Cardiac fibroblast (primary cell): Measurements from ENCODE around the gene PRKG1.
"Not testable (repeated sequence)": the region's sequence is repeated elsewhere in the genome, so short reads cannot be mapped to it uniquely, and the experiment has no call there.

Experiments used
- DNase-seq, 2 donors: peaks; one replicate each; pipeline versions ENCODE4 v3.0.0 to v3.0.0-alpha.2; 2010; ENCODE audit warnings: low read depth in 2 of 2
- H3K4me3 ChIP-seq, 2 donors: replicated peaks in 1 of 2; 1 replicate in 1 of 2; 2 replicates in 1 of 2; pipeline ENCODE4 v1.5.1; 2011; ENCODE audit warnings: low read depth in 2 of 2, low read length in 2 of 2, mild to moderate bottlenecking in 2 of 2, moderate library complexity in 1 of 2
- TF ChIP-seq, protein P1 (sequence below): IDR thresholded peaks from one replicate; pipeline ENCODE4 v1.5.1; 2011; ENCODE audit warnings: low read depth, mild to moderate bottlenecking, low read length, inconsistent platforms

PRKG1 gene

DNA sequence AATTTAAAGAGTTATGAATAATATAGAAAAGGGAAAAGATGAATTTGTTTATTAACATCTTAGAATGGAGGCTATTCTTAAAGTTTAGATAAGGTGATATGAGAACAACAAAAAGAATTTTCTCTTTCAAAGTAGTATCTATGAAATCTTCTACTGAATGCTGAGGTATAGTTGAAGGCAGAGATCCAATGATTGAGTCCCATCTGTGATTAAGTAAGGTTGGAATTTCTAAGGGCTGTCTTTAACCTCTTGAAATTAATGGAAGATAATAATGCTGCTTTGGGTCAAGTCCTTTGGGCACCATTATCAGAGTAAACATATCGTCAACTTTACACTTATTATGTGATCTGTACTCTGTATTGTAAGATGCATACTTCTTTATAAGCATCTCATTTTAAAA is 307.9 kb downstream of the PRKG1 start:
- DNase-seq: peak in 1 of 2 donors; percentile 22
- TF ChIP-seq, protein P1, sequence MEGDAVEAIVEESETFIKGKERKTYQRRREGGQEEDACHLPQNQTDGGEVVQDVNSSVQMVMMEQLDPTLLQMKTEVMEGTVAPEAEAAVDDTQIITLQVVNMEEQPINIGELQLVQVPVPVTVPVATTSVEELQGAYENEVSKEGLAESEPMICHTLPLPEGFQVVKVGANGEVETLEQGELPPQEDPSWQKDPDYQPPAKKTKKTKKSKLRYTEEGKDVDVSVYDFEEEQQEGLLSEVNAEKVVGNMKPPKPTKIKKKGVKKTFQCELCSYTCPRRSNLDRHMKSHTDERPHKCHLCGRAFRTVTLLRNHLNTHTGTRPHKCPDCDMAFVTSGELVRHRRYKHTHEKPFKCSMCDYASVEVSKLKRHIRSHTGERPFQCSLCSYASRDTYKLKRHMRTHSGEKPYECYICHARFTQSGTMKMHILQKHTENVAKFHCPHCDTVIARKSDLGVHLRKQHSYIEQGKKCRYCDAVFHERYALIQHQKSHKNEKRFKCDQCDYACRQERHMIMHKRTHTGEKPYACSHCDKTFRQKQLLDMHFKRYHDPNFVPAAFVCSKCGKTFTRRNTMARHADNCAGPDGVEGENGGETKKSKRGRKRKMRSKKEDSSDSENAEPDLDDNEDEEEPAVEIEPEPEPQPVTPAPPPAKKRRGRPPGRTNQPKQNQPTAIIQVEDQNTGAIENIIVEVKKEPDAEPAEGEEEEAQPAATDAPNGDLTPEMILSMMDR: no peak
- no peak overlapping the region for H3K4me3 ChIP-seq

DNA sequence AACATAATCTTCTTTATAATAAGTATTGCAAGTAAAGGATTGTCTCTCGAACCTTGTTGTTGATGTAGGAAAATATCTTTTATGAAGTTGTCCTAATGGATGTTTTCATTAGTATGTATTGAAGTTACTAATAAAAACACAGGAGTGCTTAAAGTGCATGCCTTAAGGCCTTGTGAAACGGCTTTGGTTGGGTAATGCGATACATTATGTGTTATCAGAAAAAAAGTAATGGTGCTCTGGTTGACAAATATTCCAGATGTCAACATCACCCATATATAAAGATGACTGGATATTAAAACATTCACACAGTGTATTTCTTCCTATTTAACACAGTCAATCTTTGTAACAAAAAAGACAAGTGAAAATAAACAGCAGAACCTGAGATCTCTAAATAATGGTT is 310.7 kb downstream of the PRKG1 start:
- peak in 1 of 2 donors; percentile 42 for DNase-seq
- no peak overlapping the region for H3K4me3 ChIP-seq

DNA sequence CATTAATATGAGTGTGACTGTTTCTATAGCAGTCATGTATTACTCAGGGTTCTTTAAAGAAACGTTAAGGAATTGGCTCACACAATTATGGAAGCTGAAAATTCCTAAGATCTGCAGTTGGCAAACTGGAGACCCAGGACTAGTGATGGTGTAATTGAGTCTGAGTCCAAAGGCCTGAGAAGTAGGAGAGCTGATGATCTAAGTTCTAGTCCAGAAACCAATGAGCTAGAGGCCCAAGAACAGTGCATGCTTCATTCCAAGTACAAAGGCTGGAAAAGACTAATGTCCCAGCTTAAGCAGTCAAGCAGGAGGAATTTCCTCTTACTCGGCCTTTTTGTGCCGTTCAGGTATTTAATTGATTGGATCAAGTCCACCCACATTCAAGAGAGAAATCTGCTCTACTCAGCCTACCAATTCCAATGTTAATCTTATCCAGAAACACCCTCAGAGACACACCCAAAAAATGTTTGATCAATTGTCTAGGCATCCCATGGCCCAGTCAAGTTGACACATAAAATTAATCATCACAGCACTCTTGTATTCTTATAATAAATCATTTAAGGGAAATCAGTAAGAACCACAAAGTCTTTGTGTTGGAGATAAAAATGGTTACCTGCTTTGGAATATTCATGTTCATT is 312.1 kb downstream of the PRKG1 start:
- TF ChIP-seq, protein P1: no peak
- no peak overlapping the region for H3K4me3 ChIP-seq
- peak in 1 of 2 donors; percentile 27 for DNase-seq

More for the DNA sequence above, 310.7 kb downstream of the PRKG1 start:
- TF ChIP-seq, protein P1: no peak

DNA sequence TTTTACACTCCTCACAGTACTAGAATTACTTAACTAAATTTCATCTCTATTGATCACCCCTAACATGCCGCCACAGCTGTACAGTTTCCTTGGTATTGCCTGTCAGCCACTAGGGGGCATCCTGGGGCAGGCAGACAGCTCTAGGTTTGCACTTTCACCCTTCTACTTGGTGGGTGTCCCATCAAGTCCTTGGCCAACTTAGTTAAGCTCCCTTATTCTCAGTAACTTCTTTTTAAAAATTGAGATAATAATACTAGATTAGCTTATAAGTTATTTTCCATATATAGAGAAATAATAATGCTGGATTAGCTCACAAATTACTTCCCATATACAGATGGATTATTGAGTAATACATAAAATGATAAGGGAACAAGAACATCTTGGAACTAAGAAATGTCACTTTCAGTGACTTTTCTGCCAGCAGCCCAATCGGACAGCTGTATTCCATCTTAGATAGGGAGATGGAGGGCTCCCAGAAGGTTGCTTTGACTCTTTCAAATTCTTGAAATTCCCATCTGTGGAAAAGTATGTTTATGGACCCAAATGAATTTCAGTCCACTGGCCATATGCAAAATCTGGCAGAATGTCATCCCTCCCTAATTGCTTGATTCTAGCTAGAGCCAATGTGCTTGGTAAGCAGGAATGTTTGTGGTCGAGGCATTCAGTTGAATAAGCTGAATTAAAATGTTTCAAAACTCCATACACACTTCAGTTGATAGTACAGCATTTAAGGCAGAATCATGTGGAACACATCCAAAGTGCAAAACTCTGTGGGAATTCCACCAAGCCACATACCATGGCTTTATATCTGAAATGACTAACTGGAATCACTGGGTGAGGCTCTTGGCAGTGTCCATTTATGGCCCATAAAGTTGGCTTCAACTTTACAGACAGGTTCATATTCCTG is 315.4 kb downstream of the PRKG1 start:
- TF ChIP-seq, protein P1: peak; percentile 87
- DNase-seq: peak; percentile 91 to 99
- H3K4me3 ChIP-seq: no peak overlapping the region

DNA sequence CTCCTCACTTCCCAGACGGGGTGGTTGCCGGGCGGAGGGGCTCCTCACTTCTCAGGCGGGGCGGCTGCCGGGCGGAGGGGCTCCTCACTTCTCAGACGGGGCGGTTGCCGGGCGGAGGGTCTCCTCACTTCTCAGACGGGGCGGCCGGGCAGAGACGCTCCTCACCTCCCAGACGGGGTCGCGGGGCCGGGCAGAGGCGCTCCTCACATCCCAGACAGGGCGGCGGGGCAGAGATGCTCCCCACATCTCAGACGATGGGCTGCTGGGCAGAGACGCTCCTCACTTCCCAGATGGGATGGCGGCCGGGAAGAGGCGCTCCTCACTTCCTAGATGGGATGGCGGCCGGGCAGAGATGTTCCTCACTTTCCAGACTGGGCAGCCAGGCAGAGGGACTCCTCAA is 318.7 kb downstream of the PRKG1 start:
- DNase-seq, H3K4me3 ChIP-seq: not testable (repeated sequence)

DNA sequence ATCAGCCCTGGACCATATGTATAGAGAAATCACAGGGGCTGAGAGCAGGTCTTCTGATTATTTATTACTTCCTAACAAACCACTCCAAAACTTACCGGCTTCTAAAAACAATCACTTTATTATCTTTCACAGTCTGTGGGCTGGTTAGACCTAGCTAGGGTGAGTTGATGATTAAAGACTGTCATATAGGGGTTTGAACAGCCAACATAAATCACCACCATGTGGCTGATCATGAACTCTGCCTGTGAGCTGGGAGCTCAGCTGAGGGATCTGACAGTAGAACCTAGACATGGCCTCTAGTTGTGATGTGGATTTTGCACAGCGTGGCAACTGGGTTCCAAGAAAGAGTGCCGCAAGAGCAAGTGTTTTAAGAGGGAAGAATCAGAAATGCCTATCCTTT is 319.8 kb downstream of the PRKG1 start:
- TF ChIP-seq, protein P1: no peak
- H3K4me3 ChIP-seq: no peak overlapping the region
- DNase-seq: no peak

DNA sequence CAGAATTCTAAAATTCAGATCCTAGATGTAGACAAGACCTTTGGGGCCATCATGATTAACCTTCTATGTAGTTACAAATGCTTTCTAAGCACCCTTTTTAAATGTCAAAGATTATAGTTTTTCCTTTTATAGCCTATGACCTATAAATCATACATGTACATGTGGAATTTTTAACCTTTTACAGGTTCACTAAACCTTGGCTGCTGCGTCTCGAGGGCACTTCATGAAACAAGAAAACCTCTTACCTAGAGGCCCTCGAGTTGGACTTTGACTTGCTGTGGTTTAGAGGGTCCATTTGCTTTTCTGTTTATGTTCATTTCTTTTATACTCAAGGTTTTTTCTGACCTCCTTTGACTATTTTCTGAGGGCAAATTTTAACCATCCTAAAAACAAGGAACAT is 323.0 kb downstream of the PRKG1 start:
- no peak for DNase-seq
- H3K4me3 ChIP-seq: no peak overlapping the region
- TF ChIP-seq, protein P1: no peak
